HG02571 (cell line): ENCODE measurements around the gene DENND11.
A peak's percentile ranks its signal among the peaks of the same experiment; 100 is the strongest.

ENCODE experiments used
- ATAC-seq: cut with Tn5 transposase; IDR thresholded peaks from one replicate; pipeline ENCODE4 v1.9.1; 2021; ENCODE audit warnings: mild to moderate bottlenecking, moderate library complexity; ENCODE audit not compliant: unreplicated experiment

DENND11 gene, protein sequence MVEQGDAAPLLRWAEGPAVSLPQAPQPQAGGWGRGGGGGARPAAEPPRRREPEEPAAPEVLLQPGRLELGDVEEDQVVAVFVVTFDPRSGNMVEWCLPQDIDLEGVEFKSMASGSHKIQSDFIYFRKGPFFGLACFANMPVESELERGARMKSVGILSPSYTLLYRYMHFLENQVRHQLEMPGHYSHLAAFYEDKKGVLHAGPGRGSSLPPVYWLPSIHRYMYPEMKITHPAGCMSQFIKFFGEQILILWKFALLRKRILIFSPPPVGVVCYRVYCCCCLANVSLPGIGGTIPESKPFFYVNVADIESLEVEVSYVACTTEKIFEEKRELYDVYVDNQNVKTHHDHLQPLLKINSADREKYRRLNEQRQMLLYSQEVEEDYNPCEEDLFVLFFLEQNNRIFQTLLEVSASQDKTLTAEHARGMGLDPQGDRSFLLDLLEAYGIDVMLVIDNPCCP

DNA sequence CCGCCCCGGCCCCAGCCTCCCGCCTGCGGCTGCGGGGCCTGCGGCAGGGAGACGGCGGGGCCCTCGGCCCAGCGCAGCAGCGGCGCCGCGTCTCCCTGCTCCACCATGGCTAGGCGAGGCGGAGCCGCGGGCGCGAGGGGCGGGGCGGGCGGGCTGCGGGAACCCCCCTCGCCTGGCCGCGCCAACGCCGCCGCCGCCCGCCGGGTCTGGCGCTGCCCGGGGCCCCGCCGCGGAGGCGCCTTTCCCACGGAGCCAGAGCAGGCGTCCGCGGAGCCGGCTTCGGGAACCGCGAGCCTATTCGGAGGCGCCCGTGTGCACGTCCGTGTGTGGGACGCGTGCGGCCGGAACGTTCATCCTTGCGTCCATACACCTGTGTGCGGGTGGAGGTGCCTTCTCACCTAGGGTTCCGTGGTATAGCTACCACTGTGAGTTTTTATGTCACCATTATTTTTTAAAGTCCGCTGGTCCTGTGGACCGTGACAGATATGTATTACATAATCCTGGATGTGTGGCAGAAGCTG, at the start of gene DENND11:
Gene DENND11 (minus strand): TSS at position 120 of the 521 bp plus-strand sequence. CDS start 13 bp downstream, at position 107.
- peak; percentile 79 for ATAC-seq

DNA sequence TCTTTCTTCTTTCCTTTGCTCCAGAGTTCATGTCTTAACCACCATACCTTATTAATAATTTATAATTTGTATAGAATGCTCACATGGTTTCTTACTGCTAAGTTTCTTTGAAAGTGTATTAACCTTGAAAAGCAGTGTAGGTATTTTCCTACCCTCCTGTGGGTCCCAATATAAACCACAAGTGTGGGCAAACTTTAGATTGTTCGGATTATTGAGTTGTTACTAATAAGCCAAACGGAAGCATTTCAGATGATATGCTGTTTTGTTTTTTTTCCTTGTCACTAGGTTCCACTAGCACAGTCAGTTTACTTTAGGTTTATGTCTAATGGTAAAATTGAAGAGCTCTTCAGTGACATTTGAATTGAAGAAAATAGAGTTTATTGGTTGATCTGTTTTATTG, 46.4 kb upstream of the DENND11 start:
- no peak for ATAC-seq

DNA sequence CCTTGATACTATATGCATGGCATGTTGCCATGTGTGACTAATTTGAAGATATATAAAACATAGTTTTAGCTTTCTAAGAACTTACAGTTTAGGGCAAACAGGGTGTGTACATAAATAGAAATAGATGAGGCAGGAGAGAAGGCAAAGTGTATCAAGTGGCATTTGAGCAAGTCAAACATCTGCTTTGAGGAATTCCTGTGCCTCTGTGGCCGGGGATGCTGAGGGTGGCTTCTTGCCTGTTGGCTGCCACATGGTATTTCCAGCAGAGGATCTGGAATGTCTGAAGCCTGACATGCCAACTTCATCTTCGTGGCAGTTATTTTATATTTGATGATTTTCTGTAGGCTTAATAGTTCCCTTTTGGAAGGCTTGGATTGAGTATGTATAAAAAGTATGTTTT, 42.2 kb upstream of the DENND11 start:
- ATAC-seq, result no peak

DNA sequence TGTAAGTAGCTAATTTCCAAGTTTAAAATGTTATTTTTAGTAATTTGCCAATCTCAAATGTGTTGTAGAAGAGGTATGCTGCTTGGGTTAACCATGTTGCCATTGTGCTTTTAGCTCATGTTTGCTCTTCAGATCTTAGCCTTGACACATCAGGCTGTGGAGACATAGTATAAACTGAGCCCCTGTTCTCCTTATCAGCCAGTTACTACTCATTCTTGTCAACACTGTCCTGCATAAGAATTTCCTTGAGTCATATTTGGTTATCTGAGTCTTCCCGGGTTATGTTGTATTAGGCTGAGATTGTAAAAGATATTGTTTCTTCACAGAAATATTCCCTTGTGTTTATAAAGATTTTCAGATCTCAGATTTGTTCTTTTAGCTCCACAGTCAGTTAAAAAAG, 40.3 kb upstream of the DENND11 start:
- ATAC-seq, result no peak

DNA sequence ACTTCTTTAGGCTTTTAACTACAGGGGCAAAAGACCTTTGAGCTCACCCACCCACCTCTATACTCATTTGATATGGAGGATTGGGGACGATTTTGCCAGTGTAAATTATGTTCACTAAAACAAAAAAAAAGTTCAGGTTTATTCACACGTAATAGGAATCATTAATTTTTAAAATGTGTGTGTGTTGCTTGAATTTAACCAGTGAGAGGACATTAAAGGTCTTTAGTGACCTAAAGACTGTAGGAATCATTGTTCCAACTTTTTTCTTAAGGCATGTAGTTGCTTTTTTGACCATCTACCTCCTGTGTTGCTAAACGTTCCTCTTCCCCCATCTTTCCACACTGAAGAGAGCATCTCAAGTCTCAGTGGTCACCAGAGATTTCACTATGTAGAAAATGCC, 37.3 kb upstream of the DENND11 start:
- ATAC-seq, result no peak

DNA sequence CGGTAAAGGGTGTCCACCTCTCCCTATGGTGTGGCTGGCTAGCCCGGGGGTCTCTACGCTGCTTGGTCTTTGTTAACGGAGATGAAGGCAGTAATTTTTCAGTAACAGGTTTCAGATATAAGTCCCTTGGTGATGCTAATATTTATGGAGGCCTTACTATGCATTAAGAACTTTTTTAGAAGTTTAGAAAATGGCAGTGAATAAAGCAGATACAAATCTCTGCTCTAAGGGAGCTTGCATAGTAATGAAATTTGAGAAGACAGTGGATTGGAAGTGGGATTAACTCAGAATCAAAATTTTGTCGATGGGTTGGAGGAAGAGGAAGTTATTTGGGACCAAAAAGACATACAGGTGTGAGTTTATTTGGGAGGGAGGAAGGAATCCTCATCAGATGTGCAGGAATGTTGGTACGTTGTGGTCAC, 36.6 kb upstream of the DENND11 start:
- ATAC-seq, result peak; percentile 47

DNA sequence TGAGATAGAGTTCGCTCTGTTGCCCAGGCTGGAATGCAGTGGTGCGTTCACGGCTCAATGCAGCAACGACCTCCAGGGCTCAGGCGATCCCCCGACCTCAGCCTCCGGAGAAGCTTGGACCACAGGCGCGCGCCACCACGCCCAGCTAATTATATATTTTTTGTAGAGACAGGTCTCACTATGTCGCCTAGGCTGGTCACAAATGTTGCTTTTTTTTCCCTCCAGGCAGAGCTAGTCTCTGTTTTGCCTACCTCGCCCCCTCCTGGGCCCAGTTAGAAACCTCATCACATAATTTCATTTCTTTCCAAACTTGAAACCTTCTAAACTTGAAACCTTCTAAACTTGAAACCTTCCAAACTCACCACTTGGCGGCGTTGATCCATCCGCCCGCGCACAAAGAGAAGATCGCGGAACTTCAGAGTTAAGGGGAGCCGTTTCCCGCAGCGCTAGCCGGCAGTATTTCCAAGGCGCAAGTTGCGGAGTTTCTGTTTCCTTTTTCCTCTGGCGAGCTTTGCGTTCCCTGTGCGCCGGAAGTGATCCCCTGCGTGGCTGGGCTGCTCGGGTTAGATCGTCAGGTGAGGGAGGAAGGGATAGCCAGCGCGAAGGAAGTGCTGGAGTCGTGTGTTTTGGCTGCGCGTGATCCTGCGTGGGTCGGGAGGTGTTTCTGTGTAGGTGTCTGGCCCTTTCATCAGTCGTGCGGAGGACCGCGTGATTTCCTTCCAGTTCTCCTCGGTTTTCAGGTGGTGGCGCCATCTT, 36.0 kb upstream of the DENND11 start, which contains the start of gene SSBP1:
Gene SSBP1 (plus strand): TSS at position 523 of the 756 bp plus-strand sequence. CDS start 809 bp downstream, outside the sequence.
- peak; percentile 96 for ATAC-seq

DNA sequence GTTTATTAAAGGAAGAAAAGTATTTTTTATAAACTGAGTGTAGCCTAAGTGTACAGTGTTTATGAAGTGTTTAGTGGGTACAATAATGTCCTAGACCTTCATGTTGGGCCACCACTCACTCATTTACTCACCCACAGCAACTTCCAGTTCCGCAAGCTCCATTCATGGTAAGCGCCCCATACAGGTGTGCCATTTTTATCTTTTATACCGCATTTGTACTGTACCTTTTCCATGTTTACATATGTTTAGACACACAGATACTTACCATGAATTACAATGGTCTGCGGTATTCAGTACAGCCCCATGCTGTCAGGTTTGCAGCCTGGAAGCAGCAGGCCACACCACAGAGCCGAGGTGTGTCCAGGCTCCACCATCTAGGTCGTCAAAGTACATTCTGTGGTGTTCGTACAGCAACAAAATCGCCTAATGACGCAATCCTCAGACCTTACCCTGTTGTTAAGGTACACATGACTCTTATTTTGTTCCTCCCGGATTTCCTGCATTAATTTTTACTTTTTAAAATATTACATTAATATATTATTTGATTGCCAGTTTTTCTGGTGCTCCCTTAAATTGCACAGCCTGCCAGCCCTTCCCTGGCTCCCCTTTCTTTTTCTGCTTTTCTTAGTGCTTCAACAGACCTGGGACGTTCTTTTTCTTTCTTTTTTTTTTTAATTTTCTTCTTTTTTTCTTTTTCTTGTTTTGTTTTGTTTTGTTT, 35.3 kb upstream of the DENND11 start:
- ATAC-seq, result no peak

DNA sequence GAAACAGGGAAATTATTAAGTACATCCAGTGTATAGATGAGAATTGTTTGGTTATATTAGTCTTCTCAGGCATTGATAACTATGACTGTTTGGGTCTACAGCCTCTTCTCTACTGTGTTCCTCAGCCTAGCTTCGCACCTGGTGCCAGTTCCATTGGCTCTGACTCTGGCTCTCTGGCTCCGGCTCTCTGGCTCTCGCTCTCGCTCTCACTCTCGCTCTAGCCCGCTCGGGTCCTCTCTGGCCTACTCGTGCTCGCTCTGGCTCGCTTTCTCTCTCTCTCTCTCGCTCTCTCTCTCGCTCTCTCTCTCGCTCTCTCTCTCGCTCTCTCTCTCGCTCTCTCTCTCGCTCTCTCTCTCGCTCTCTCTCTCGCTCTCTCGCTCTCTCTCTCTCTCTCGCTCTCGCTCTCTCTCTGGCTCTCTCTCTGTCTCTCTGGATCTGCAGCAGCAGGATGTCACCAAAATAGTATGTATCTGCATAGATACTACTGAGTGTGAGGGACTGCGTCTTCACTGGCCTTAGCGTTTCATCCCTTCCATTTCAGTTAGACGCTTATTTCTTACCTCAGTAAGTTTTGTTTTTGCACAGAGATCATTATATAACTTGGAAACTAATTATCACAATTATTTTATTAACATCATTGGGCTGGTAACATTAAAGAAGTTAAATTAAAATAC, 29.6 kb upstream of the DENND11 start:
- no peak for ATAC-seq

DNA sequence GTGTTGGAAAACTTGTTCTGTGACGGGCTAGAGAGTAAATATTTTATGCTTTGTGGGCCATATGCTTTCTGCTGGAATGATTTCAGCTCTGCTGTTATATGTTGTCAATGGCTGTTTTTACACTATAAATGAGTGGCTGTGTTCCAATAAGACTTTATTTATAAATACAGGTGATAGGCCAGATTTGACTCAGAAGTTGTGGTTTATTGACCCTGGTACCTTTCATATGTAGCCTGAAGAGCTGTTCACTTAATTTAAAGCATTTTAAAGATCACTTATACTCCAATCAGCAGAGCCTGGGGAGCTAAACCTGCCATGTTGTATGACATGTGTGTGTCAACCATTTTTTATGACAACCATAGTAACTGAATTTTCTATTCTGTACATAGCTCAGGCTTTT, 27.1 kb upstream of the DENND11 start:
- no peak for ATAC-seq

DNA sequence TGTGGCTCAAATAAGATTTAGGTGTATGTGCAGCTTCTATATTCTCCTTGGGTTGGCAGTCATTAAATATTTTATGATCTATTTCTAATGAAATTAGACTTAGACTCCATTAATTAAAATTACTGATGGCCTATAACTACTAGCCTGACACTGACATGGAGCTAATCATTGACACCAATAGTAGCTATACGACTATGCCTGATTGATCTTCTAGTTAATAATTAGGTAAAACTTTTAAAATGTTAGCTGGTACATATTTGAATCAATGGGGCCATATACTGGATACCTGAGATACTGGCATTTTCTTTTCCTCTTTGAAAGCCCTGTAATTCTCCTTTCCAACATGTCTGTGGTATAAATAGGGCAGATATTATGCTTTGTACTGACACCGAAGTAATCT, 20.6 kb upstream of the DENND11 start:
- no peak for ATAC-seq

DNA sequence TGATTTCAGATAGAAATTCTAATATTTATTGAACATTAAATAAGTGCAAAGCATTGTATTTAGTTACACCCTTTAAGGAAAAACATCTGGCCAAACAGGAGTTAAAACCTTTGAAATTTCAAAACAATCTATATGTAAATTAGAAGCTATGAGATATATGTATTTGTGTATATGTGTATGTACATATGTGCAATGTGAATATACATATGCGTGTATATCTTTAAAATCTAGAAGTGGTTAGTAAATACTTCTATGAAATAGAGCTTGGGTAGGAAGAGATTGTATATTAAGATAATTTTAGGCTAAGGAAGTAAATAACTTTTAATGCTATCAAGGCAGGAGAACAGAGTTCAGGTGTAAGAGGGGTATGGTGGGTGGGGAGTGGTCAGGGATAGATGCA, 15.5 kb upstream of the DENND11 start:
- ATAC-seq, result no peak

DNA sequence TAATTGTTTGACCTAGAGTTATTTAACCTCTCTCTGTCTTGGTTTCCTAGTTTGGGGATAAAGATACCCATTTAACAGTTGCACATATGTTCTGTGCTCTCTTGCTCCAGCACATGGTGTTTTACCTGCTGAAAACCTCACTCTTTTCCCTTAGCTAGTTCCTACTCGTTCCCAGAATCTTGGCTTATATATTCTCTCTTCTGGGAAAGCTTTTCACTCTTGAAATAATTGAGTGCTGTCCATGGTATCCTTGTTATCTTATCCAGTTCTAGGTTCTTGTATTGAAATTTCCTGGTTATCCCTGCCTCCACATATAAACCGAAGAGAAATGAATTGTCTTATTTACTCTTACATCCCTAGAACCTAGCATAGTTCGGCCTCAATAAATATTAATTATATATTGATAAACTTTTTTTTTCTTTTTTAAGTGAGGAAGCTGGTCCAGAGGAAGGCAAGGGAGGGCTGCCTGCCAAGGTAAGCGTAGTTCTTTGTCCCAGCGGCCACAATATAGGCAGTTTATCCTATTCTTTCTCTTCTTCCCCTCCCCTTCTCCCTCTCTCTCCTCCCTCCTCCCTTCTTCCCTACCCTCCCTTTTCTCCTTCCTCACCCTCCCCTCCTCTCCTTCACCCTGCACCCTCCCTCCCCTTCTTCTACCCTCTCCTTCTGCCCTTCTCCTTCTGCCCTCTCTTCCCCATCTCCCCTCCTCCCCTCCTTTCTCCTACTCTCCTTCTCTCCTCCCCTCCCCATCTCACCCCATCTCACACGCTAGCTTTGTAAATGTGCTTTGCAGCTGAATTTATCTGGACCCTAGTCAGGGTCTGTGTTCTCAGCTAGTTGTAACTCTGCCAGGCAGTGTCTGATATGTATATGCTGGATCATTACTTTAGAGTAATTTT, 14.1 kb upstream of the DENND11 start:
- ATAC-seq, result no peak

DNA sequence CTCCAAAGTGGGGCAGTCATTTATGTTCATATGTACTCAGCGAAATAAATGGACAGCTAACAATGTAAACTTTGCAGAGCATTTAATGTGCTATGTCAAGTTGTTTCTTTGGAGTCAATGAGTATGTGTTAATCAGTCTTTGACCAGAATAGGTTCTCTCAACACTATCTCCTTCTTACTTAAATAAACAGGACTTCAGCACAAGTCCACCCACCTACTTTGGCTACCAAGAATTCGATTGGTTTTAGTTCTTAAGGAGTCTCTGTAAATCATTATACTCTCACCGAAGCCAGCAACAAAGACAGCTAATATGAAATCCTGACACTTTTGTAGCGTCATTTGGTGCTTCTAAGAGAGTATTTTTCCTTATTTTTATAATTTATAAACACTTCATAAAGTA, 13.1 kb upstream of the DENND11 start:
- ATAC-seq, result no peak

DNA sequence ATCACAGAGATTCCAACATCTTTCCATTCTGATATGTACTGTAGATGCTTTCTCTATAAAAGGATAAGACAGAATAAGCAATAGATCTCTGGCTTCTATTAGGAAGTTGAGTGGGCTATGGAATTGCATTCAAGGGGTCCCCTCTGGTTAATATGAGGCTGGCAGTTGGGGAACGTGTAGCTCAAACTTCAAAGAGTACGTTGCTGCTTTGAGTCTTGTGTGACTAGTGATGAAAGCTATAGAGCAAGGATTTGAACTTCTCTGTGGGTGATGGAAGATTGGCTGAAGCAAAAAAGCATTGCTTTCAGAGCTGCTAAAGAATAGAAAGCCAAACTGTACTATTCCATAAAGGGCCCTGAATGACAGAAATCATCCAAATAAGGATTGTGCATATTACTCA, 12.6 kb upstream of the DENND11 start:
- ATAC-seq, result no peak

DNA sequence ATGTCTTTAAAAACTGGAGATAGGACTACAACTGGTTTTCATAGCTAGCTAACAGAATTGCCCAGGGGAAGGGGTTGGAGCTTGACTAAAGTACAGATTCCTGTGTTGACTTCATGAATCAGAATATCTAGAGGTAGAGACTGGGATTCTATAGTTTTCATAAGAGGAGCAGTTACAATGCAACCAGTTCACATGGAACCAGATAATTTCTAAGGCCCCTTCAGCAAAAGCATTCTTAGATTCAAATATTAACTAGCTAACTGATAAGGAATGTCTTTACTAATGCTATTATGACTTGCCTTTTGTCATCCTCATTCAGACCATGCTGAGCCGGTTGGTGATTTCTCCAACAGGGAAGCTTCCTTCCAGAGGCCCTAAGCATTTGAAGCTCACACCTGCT, 11.9 kb upstream of the DENND11 start:
- ATAC-seq, result no peak

DNA sequence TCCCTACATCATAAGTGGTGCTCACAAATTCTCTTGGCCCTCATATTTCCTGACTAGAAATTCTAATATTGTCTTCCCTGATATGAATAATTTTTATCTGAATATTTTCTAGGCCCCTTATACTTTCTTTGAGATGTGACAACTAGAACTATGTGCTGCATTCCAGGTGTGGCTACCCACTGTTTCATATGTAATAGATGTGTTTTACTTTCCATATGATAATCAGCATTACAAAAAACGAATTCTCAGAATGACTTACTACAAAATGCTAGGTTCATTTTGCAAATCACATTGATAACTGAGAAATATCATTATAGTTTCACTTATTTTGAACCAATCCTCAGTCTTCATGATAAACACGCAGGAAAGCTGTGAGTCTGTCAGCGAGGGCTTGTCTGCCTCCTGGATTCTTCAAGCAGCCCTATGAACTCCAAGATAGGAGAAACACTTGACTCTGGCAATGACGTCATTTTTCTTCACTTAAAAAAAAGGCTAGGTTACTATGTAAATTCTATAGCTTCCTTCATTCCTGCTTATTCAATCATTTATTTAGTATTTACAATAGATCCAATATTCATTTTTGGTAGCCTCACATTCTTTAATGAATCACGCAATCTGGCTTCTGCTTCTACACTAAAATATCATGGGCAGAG, 10.8 kb upstream of the DENND11 start:
- no peak for ATAC-seq

DNA sequence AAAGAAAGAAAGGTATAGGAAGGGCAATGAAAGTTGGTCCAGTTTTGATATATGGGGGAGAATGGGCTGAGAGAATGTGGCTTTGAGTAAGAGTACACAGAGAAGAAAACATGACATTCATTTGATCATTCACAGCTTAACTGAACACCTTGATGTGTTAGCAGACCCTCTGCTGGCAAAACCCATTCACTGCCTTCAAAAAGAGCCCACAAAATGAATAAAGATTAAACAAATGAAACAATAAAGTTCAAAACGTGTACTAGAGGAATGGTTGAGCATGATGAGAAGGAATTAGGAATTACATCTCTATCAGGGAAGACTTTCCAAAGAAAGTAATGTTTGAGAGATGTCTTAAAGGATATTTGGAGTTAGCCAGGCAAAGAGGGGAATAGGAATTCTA, 8.3 kb upstream of the DENND11 start:
- ATAC-seq, result no peak

DNA sequence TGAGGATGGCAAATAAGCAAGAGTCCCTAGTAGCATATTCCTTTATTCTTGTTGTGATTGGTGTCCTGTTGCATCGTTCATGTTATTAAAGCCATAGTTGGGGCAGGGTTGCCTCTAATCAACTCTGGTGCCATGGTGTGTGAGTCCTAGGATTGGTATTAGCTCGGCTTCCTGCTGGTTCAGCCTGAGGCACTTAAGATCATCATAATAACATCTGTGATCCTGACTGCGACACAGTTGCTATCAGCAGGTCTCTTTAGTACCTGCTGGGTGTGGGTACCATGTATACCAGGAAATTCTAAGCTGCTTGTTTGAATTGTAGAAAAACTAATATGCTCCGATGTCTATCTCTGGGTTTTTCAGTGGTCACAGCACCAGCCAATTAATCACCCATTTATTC, 7.8 kb upstream of the DENND11 start:
- no peak for ATAC-seq
